ENCODE results near the gene RBFOX1.

DNA sequence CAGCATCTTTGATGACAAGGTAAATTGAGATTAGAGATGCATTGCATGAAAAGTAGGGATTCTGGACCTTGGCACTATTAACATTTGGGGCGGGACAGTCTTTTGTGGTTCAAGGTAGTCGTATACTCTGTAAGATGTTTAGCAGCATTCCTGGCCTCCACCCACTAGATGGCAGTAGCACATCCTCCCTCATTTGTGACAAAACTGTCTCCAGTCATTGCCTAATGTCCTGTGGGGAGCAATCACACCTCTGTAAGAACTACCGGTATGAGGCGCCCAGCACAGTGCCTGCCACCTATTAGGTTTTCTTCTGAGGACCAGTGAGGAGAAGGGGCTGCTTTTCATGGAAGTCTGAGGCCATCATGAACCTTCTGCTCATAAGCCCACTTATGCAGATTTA, 180.8 kb downstream of the RBFOX1 start:
- TF ChIP-seq EP300 (IDR thresholded peaks at IDR 0.05; ENCODE audit: borderline replicate concordance in 1 of 2, low read depth in 1 of 2, low read length in 1 of 2) (no peak), POLR2AphosphoS5 (IDR thresholded peaks at IDR 0.05; ENCODE audit: low read depth, low read length) (no peak), MXI1 (IDR thresholded peaks at IDR 0.05; ENCODE audit: low read depth, low read length) (no peak), NRF1 (IDR thresholded peaks at IDR 0.05; ENCODE audit: low read depth, low read length) (no peak), RAD21 (IDR thresholded peaks at IDR 0.05; ENCODE audit: low read length) (no peak), TAF1 (IDR thresholded peaks at IDR 0.05; ENCODE audit: borderline replicate concordance, low read depth, low read length) (no peak)
- TF ChIP-seq, protein P1, sequence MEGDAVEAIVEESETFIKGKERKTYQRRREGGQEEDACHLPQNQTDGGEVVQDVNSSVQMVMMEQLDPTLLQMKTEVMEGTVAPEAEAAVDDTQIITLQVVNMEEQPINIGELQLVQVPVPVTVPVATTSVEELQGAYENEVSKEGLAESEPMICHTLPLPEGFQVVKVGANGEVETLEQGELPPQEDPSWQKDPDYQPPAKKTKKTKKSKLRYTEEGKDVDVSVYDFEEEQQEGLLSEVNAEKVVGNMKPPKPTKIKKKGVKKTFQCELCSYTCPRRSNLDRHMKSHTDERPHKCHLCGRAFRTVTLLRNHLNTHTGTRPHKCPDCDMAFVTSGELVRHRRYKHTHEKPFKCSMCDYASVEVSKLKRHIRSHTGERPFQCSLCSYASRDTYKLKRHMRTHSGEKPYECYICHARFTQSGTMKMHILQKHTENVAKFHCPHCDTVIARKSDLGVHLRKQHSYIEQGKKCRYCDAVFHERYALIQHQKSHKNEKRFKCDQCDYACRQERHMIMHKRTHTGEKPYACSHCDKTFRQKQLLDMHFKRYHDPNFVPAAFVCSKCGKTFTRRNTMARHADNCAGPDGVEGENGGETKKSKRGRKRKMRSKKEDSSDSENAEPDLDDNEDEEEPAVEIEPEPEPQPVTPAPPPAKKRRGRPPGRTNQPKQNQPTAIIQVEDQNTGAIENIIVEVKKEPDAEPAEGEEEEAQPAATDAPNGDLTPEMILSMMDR (IDR thresholded peaks at IDR 0.05) = no peak; the same call in 1 of the 2 replicates
- TF ChIP-seq, protein P2, sequence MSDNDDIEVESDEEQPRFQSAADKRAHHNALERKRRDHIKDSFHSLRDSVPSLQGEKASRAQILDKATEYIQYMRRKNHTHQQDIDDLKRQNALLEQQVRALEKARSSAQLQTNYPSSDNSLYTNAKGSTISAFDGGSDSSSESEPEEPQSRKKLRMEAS (IDR thresholded peaks at IDR 0.05; ENCODE audit: low read depth) = no peak

All from SK-N-SH (cell line).